NCI-H2107 treated with DMSO at 0.1 percent for 48 hours (cell line): ENCODE results near the gene NRGN.

ENCODE experiments used
- DNase-seq: peaks from one replicate; lab custom pipeline; 2025; ENCODE audit not compliant: unreplicated experiment; lab: John Stamatoyannopoulos, UW

NRGN gene

DNA sequence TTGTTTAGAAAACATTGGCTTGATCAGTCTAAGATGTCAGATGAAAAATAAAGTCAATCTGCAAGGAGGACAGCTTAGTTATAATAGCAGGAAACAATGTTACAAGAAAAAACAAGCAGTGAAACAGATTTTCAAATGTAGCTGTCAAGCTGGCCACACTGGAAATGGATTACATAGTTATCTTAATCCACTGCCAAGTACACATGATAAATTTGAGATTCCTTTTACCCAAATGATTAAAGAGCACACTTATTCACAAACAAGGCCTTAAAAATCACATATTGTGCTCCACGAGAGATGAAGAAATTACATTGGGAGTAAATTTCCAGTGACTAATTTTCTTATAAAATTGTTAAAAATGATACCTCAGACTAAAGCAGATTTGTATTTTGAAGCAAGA, 39.8 kb downstream of the NRGN start:
- DNase-seq, result no peak

DNA sequence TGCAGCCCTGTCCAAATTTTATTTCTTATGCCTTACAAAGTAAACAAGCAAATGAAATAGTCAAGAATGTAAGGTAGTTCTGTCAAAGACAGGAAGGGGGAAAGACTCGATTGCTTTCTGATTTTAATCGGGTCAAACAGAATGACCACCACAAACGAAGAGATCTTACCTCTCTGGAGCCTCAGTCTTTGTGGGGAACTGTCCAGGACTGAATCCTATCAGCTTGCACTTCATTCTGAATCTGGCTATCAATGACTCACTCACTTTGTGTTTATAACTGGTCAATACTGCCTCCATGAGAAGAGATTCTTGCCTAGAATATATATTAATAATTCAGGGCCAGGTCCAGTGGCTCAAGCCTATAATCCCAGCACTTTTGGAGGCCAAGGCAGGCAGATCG, 43.3 kb downstream of the NRGN start:
- no peak for DNase-seq

DNA sequence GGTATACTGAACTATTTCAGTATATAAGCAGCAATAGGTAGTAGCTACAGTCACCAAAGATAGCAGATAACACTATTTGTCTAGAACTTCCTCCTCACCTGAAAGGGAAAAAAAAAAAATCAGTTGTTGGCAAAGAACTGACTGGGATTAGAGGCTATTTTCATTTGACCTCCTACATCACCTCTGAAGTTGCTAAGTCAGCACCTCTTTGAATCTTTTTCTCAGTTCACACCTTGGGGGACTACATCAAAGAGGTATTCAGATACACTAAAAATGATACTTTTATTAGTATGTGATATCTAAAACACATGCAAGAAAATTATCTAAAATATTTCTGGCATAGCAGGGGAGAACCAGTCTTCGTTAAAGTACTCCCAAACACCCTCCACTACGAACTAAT, 44.3 kb downstream of the NRGN start:
- no peak for DNase-seq

- no peak for DNase-seq
Observed at GRCh38 chr11:124788521-124788920, 48.8 kb downstream of the NRGN start.

DNA sequence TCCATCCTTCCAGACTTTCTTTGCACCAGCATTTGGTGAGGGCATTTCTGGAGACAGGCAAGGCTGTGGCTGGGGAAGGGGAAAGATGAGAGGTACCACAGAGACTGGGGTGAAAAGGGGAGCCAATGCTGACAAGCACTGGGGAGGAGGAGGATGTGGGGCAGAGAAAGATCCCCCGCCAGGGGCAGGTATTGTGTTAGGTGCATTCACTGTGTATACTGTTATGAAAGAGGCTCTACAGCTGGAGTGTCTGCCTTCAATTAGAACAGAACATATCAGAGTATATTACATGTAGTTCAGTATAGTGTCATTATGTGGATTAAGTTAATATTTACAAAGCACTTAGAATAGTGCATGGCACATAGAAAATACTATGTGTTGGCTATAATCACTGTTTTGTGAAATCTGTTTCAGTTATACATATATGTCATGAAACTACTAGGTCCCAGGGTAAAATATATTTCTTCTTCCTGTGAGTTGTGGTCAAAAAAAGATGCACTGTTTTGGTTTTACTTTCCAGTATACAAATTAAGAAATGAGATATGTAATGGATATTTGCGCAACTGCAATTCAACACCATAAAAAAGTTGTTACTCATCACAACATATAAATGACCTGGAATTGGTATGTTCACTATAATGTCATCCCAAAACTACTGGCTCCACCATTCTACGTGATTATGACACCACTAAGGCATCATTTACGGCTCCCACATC, 52.0 kb downstream of the NRGN start:
- DNase-seq, result no peak

- no peak for DNase-seq
Observed at GRCh38 chr11:124793466-124794278, 53.9 kb downstream of the NRGN start.

GRCh38 chr11:124796312-124796711, 56.6 kb downstream of the NRGN start:
- DNase-seq, result no peak
